Measurements from ENCODE around the gene ITGB1BP1.

ITGB1BP1 gene

GRCh38 chr2:9373476-9373875 is 49.9 kb downstream of the ITGB1BP1 start:
- Histone ChIP-seq H3K27me3 (ENCODE audit: insufficient read depth, poor library complexity, severe bottlenecking) (peaks cover 3% of the 10 kb centered on the region), H3K4me3 (replicated peaks; ENCODE audit: insufficient read depth, low read length) (no peak overlapping the region), H3K27ac (replicated peaks) (no peak overlapping the region)
- TF ChIP-seq REST (IDR thresholded peaks at IDR 0.05; ENCODE audit: insufficient replicate concordance, low read depth), result no peak
- no peak for TF ChIP-seq GABPA (IDR thresholded peaks at IDR 0.05; ENCODE audit: low read depth)
- no peak for TF ChIP-seq POLR2AphosphoS5 (IDR thresholded peaks at IDR 0.05; ENCODE audit: low read depth)
- no peak for TF ChIP-seq SPI1 (IDR thresholded peaks at IDR 0.05; ENCODE audit: borderline replicate concordance, low read depth)
- TF ChIP-seq CTCF (IDR thresholded peaks at IDR 0.05; ENCODE audit: insufficient read depth, low read length), result no peak
- no peak for DNase-seq (ENCODE audit: low read depth in 1 of 2, low spot score in 1 of 2)

GRCh38 chr2:9373047-9373446 is 50.3 kb downstream of the ITGB1BP1 start:
- Histone ChIP-seq H3K4me3 (replicated peaks; ENCODE audit: insufficient read depth, low read length) (no peak overlapping the region), H3K27ac (replicated peaks) (no peak overlapping the region), H3K27me3 (ENCODE audit: insufficient read depth, poor library complexity, severe bottlenecking) (peaks cover 3% of the 10 kb centered on the region)
- TF ChIP-seq CTCF (IDR thresholded peaks at IDR 0.05; ENCODE audit: insufficient read depth, low read length), result no peak
- no peak for TF ChIP-seq GABPA (IDR thresholded peaks at IDR 0.05; ENCODE audit: low read depth)
- no peak for TF ChIP-seq SPI1 (IDR thresholded peaks at IDR 0.05; ENCODE audit: borderline replicate concordance, low read depth)
- no peak for TF ChIP-seq POLR2AphosphoS5 (IDR thresholded peaks at IDR 0.05; ENCODE audit: low read depth)
- TF ChIP-seq REST (IDR thresholded peaks at IDR 0.05; ENCODE audit: insufficient replicate concordance, low read depth), result no peak
- DNase-seq (ENCODE audit: low read depth in 1 of 2, low spot score in 1 of 2), result no peak

- no peak for DNase-seq (ENCODE audit: low read depth in 1 of 2, low spot score in 1 of 2)
- no peak for TF ChIP-seq POLR2AphosphoS5 (IDR thresholded peaks at IDR 0.05; ENCODE audit: low read depth)
- no peak for TF ChIP-seq REST (IDR thresholded peaks at IDR 0.05; ENCODE audit: insufficient replicate concordance, low read depth)
- no peak for TF ChIP-seq SPI1 (IDR thresholded peaks at IDR 0.05; ENCODE audit: borderline replicate concordance, low read depth)
- TF ChIP-seq GABPA (IDR thresholded peaks at IDR 0.05; ENCODE audit: low read depth), result no peak
- TF ChIP-seq CTCF (IDR thresholded peaks at IDR 0.05; ENCODE audit: insufficient read depth, low read length), result no peak
- Histone ChIP-seq H3K4me3 (replicated peaks; ENCODE audit: insufficient read depth, low read length) (no peak overlapping the region), H3K27ac (replicated peaks) (no peak overlapping the region), H3K27me3 (ENCODE audit: insufficient read depth, poor library complexity, severe bottlenecking) (no peaks in the 10 kb centered on the region)
Observed at GRCh38 chr2:9370746-9371145, 52.6 kb downstream of the ITGB1BP1 start.

Data from HL-60 (cell line).